ENCODE measurements around the gene RAET1L.
"Not testable (repeated sequence)": the region's sequence is repeated elsewhere in the genome, so short reads cannot be mapped to it uniquely, and the experiment has no call there.

RAET1L gene

DNA sequence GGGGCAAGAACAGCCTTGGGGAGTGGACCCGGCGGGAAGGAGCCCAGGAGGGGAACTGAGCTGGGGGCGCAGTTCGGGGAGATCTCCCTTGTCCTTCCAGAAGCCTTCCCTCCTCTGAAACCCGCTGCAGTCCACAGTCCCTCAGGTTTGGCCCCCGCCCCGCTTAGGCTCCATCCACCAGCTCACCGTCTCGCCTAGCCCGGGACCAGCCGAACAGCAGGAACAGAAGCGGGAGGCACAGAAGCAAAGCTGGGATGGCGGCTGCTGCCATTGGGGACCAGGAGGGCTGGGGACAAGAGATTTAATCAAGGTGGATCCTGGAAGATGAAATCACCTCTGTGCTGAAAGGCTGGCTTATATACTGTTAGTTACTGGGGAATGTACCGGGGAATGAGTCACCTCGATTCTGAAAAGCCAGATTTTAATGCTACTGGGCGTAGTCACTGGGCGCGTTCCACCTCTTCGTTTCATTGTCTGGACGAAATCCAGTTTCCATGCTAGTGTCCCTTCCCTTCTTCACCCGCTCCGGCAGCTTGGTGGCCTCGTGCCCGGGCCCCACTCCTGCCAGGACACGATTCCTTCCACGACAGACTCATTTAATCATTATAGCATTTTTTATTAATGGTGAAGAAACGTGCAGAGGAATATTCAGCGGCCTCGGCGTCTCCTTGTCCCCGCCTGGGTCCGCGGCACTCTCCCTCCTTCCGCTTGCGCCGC lies at the start of gene RAET1L:
TSS of gene RAET1L (minus strand) at position 332 of the 717 bp plus-strand sequence. CDS start at position 271, 61 bp downstream.
- peak; percentile 45 for DNase-seq

DNA sequence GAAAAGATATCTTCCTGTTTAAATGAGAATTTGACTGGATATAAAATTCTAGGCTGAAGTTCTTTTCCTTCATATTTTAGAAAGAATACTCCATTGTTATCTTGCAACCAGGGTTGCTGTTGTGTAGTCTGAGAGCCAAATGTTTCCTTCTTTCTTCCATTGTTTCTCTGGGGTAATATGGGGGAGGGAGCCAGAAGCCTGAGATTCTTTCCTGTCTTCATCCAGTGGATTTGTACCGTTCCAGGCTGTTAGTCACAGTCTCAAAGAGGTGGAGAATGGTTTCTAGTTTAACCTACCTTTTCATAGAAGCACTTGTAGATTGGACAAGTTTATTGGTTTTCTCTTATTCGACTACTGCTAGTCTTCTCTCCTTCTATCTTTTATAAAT lies 49.7 kb upstream of the RAET1L start:
- DNase-seq = no peak

DNA sequence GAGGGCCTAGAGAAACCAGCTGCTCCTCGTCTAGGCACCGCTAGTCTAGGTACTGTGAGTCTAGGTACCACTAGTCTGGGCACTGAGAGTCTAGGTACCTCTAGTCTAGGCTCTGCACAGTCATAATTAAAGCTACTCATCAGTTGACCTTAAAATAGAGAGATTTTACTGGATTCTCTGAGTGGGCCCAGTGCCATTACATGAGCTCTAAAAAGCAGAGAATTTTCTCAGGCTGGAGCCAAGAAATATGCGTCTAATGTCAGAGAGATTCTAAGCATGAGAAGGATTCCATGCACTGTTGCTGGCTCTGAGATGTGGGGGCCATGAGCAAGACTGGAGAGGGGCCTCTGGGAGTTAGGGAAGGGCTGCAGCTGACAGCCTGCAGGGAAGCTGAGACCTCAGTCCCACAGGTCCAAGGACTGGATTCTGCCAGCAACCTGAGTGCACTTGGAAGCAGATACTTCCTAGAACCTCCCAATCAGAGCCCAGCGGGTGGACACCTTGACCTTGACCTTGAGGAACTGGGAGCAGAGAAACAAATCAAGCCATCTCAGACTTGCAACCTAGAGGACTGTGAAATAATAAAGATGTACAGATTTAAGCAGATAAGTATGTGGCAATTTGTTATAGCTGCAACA lies 49.2 kb upstream of the RAET1L start:
- DNase-seq = not testable (repeated sequence)

GRCh38 chr6:150072201-150072600 lies 46.9 kb upstream of the RAET1L start:
- peak; percentile 68 for DNase-seq

DNA sequence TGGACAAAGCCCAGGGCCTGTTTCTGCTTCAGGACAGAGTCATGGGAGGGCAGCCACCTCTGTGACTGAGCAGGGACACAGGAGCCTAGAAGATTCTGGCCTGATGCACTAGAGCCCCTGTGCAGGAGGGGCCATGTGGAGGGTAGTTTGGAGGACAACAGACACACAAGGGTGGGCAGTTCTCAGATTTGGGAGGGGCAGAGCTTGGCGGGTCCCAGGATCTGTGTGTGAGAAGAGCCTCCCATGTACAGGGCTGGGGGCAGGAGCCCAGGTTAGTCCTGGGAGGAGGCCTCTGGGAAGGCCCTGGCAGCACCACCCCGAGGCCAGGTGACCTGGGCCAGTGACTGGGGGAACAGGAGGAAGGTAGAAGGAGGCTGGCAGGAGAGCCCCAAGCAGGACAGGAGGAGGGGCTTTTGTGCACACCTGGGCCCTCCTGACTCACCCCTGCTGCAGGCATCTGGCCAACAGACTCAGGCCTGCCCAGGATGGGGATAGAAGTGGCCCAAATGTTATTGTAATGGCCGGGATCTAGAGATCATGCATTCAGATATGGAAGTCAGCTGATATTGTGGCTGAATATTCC lies 45.0 kb upstream of the RAET1L start:
- no peak for DNase-seq

DNA sequence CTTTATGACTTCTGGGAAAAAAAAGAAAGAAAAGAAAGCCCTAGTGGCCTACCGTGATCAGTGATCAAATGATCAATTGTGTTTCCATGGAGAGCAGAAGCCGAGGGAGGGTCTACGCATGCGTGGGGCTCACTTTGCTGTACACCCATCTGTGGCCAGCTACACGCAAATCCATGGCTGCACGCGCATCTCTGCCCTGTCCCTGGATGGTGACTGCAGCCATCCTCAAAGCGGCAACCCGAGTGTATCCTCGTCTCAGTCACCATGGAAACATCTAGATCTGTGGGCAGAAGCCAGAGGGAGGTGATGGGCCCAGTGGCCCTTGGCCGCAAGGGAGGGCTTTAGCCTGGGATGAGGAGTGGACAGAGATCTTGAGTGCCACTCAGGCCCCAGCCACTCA lies 44.4 kb upstream of the RAET1L start:
- no peak for DNase-seq

DNA sequence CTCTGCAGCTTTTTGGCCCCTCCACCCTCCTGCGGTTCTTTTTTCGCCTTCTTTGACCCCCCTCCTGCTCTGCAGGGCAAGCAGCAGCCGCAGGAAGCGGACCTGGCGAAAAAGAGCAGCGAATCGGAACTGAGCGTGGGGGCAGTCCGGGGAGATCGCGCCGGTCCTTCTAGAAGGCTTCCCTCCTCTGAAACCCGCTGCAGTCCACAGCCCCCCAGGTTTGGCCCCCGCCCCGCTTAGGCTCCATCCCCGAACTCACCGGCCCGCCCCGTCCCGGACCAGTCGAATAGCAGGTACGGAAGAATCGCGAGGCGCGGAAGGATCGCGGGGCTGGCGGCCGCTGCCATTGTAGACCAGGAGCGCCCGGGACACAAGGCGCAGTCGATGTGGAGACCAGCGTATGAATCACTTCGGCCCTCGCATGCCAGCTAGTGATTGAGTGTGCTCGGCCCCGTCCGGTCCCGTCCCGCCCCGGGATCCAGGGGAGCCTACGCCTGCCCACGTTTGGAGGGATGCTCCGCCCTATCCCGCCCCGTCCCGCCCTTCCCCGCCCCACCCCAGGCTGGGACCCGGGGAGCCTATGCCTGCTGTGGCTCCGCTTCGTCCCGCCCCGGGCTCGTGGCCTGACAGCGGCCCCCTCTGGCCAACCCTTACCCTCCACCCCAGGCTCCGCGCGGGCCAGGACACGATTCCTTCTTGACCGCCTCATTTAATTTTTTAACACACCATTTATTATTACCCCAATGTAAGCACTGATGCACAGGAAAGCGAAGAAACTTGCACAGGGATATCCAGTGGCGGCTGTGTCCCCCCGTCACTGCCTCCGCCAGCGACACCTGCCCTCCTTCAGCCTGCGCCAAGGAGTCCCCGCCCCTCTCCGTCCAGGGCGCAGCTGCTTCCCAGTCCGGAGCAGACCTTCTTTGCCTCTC lies 43.7 kb upstream of the RAET1L start, which contains the start of gene ULBP3:
TSS of gene ULBP3 (minus strand) at position 402 of the 929 bp plus-strand sequence. CDS start at position 347, 55 bp downstream.
- DNase-seq = peak; percentile 86

- no peak for DNase-seq
These were observed 42.8 kb upstream of the RAET1L start for GRCh38 chr6:150068151-150068550.

- DNase-seq = no peak
These were observed 39.8 kb upstream of the RAET1L start for GRCh38 chr6:150065083-150065482.

DNA sequence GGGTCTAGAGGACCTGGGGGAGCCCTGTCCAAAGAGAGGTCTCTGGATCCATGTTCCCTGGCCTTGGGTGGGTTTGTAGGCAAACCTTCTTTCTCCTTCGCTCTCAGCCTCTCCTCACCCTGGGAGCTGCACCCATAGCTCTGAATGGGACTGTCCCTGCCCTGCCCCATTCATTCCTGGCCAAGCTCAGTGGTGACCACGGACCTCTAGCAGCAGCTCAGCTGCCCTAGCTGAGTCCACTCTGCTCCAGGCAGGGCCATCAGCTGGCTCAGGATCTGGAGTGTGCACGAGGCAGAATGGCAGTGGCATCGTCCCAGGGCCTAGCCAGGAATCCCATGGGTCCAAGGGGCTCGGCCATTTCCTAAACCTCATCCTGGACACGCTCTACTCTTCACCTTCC lies 38.3 kb upstream of the RAET1L start:
- DNase-seq = no peak

GRCh38 chr6:150059973-150060372 lies 34.6 kb upstream of the RAET1L start:
- not testable (repeated sequence) for DNase-seq

- DNase-seq = no peak
These were observed 33.7 kb upstream of the RAET1L start for GRCh38 chr6:150058986-150059385.

- DNase-seq = no peak
These were observed 33.0 kb upstream of the RAET1L start for GRCh38 chr6:150058231-150058792.

DNA sequence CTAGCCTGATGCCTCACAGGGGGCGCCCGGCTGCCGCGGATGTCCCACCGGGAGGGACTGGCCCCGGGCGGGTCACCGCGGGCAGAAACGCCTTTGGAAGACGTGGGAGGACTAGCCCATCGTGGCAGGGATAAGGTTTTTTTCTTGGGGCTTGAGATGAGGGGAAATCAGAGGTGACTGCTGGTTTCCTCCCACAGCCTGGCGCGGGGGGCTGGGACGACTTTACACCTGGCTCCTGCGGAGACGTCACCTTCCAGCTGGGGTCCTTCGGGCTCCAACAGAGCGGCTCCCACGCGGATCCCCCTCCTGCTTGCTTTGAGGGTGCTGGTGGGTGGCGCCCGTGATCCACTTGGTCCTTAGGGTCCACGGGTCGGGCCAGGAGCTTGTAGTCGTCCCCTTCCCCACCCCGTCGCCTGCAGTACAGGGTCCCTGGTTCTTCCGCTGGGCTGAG lies 32.2 kb upstream of the RAET1L start:
- DNase-seq = no peak

DNA sequence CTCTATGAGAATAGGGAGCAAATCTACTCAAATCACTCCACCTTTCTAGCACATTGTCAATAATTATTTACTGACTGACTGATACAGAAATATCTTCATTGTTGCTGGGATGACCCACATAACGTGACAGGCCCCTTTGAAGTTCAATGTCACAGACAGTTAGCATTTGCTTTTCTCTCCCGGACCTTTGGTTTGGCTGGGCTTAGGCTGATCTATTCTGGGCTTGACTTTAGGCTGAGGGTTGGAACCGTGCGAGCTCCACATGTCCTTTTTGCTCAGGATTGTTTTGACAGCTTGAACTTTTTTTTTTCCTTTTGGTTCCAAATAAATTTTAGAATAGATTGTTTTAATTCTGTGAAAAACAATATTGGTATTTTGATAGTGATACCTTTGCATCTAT lies 31.6 kb upstream of the RAET1L start:
- DNase-seq = no peak

DNA sequence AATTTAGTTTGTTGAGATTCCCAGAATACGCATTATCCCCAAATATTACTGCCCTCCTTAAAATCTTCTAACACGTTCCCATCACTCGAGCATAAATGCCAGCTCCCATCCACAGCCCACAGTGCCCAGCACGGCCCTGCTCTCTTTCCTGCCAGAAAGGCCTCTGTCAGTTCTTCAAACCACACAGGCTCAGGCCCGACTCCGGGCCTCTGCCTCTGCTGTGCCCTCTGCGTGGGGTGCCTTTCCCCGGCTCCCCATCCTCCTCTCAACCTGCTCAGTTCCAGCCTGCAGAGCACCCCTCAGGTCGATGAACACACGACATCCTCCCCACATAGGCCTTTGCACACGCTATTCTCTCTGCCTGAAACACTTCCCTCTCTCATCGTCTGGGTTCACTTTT lies 30.8 kb upstream of the RAET1L start:
- DNase-seq = no peak

DNA sequence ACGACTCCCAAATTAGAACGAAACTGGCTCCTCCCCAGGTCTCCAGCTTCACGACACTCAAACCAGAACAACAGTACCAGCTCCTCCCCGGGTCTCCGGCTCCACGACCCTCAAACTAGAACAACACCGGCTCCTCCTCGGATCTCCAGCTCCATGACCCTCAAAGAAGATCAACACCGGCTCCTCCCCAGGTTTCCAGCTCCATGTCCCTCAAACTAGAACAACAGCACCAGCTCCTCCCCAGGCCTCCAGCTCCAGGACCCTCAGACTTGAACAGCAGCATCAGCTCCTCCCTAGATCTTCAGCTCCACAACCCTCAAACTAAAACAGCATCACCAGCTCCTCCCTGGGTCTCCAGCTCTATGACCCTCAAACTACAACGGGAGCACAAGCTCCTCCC lies 29.8 kb upstream of the RAET1L start:
- DNase-seq = no peak

DNA sequence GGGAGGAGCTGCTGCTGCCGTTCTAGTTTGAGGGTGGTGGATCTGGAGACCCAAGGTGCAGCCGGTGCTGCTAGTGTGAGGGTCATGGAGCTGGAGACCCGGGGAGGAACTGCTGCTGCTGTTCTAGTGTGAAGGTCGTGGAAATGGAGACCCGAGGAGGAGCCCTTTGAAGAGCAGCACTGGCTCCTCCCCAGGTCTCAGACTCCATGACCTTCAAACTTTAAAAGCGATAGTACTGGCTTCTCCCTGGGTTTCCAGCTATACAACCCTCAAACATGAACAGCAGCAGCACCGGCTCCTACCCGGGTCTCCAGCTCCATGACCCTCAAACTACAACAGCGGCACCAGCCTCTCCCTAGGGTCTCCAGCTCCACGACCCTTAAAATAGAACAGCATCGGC lies 28.1 kb upstream of the RAET1L start:
- DNase-seq = no peak

DNA sequence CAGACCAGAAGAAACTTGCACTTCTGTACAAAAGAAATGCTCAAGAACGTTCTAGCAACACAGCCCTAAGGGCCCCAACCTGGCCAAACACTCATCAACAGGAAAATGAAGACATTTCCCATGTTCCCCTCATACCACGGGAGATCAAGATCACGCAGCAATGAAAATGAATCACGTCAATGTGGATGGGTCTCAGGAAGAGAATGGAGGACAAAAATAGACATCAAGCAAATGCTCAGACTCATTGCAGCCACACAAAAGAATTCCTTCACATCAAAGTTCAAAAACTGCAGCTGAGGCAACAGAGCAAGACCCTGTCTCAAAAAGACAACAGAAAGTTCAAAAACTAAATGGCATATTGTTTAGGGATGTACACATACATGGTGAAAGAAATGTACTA lies 25.5 kb upstream of the RAET1L start:
- DNase-seq = no peak

DNA sequence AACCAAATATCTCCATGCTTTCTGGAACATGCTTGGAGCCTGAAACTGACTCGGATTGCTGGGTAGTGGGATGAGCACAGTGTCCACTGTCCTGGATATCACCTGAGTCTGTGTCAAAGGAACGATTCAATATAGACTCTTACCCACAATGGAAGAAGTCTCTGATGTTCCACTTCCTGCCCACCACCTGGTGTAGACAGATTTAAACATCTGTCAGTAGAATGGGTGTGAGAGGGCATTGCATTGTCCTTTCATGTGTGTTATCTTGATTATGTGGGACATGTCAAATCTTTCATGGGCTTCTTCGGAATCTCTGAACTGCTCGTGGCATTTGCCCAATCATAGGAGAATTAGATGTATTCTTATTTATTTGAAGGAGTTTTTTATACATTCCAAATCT lies 22.8 kb upstream of the RAET1L start:
- no peak for DNase-seq

DNA sequence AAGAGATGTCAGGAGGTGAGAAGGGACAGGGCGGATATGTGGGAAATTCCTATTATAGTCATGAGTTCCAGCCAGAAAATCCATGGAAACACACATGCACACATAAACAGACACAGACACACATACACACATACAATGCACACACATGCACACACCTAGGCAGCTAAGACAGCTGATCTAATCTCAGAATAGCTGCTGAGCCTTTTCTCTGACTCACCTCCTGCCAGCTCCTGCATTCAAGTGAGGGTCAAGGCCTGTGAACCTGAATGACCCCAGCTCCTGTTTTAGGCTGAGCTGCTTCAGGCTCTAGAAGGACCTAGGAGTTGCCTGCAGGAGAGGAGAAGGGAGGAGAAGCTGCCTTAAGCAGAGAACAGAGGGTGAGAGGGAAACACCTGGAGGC lies 21.6 kb upstream of the RAET1L start:
- DNase-seq = no peak

DNA sequence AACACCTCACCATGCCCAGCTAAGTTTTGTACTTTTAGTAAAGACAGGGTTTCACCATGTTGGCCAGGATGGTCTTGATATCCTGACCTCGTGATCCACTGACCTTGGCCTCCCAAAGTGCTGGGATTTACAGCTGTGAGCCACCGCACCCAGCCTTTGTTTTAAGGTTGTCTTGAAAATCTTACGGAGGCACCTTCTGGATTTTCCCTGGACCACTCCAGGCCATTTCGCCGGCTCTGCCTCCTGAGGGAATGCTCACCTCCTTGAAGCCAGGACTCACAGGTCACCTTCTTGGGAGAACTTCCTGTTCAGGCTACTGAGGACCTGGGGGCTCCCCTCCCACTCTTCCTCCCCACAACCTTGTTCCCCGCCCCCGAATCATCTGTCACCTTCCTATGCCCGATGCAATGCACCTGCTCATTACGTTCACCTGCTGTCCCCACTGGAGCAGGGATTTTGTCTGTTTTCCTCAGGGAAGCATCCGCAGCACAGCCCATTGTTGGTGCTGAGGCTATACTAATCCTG lies 19.4 kb upstream of the RAET1L start:
- DNase-seq = no peak
